C1 segment of cervical spinal cord (tissue), 14 donors: ENCODE data around the gene OBSCN.

Experiments
- DNase-seq, 14 donors: peaks; one replicate each; lab custom pipeline; 2025; lab: John Stamatoyannopoulos, UW

The OBSCN gene

GRCh38 chr1:228354390-228355320, 146.8 kb downstream of the OBSCN start:
- DNase-seq: no peak

DNA sequence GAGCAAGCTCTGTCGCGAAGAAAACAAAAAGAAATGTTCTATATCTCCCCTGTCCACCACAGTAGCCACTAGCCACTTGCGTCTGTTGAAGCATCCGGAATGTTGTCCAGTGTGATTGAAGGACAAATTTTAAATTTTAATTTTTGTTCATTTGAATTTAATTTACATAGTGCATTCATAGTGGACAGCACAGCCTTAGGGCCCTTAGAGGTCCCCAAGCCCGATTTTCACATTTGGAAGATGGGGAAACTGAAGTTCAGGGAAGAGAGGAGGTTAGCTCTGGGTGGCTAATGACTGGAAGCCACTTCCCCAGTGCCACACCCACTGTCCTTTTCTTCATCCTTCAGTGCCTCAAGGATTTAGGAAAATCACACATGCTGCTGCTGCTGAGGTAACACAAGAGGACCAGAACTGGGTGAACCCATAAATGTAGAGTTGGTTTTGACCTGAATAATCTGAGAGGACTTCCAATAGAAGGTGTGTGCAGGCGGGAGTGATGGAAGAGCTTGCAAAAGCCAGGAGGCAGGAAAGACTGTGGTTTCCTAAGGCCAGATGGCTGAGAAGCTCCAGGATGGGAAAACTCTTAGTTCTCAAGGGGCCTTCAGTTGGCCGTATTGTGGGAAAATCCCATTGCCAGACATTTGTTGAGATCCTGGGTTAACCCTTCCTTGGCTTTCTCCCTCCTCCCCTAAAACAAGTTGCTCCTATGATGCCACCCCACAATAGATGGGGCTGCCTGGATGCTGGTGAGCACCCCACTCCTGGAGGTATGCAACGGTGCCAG, 149.2 kb downstream of the OBSCN start:
- no peak for DNase-seq

DNA sequence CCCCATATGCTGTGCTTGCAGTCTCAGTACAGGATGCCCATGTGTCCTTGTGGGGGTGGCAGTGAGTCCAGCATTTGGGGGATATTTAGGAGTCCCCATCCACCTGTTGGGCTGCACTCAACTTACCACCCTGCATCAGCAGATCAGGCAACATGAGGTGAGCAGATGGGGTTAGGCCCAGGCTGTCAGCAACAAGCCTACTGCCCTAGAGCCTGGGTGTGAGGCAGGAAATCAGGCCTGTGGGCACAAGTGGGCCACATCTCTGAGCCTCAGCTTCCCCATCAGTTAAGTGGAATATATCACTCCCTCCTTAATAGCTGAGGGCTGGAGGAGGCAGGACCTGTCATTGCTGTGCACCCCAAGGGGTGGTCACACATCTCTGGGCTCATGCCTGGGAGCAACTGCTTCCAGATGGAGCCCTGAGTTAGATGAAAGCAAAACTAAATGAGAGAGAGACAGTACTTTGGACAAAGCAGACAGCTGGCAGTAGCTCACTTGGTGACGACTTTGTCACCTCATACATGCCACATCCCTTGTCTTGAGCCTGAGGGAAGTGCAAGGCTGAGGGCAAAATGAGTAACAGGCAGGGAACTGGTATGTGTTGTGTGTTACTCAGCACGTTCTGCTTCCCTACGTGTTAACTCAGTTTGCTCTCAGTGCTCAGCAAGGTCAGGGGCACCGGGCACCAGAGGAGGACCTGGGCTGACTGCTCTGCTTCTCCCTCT, 150.4 kb downstream of the OBSCN start:
- DNase-seq: no peak

GRCh38 chr1:228358764-228359612, 151.1 kb downstream of the OBSCN start:
- DNase-seq: no peak

DNA sequence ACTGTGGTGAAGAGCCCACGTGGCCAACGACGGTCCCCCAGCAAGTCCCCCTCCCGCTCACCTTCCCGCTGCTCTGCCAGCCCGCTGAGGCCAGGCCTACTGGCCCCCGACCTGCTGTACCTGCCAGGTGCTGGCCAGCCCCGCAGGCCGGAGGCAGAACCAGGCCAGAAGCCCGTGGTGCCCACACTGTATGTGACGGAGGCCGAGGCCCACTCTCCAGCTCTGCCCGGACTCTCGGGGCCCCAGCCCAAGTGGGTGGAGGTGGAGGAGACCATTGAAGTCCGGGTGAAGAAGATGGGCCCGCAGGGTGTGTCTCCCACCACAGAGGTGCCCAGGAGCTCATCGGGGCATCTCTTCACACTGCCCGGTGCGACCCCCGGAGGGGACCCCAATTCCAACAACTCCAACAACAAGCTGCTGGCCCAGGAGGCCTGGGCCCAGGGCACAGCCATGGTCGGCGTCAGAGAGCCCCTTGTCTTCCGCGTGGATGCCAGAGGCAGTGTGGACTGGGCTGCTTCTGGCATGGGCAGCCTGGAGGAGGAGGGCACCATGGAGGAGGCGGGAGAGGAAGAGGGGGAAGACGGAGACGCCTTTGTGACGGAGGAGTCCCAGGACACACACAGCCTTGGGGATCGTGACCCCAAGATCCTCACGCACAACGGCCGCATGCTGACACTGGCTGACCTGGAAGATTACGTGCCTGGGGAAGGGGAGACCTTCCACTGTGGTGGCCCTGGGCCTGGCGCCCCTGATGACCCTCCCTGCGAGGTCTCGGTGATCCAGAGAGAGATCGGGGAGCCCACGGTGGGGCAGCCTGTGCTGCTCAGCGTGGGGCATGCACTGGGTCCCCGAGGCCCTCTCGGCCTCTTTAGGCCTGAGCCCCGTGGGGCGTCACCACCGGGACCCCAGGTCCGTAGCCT, 152.0 kb downstream of the OBSCN start:
- DNase-seq: no peak

DNA sequence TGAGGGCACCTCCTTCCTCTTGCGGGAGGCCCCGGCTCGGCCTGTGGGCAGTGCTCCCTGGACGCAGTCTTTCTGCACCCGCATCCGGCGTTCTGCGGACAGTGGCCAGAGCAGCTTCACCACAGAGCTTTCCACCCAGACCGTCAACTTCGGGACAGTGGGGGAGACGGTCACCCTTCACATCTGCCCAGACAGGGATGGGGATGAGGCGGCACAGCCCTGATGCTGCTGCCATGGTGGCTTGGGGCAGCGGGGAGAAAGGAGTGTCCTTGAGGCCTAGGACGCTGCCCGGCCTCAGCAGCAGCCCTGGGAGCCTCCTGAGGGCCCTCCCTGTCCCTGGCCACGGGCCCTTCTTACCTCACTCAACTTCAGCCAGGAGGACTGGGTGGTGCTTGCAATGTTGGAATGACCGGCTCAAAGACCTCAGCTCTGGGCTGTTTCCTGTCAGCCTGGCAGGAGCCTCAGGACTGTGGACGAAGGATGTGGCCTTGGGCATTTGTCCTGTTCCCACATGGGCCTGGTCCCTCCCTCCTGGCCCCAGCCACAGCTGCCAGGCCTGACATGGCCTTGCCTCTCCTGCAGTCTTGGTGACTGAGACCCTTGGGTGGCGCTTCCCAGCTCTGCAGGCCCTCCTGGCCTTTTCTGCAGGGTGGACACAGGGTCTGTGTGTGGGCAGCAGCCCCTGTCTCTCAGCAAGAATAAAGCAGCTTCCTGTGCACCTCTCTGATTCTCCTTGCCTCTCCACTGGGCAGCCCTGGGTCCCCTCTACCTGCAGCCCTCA, 152.9 kb downstream of the OBSCN start:
- no peak for DNase-seq

DNA sequence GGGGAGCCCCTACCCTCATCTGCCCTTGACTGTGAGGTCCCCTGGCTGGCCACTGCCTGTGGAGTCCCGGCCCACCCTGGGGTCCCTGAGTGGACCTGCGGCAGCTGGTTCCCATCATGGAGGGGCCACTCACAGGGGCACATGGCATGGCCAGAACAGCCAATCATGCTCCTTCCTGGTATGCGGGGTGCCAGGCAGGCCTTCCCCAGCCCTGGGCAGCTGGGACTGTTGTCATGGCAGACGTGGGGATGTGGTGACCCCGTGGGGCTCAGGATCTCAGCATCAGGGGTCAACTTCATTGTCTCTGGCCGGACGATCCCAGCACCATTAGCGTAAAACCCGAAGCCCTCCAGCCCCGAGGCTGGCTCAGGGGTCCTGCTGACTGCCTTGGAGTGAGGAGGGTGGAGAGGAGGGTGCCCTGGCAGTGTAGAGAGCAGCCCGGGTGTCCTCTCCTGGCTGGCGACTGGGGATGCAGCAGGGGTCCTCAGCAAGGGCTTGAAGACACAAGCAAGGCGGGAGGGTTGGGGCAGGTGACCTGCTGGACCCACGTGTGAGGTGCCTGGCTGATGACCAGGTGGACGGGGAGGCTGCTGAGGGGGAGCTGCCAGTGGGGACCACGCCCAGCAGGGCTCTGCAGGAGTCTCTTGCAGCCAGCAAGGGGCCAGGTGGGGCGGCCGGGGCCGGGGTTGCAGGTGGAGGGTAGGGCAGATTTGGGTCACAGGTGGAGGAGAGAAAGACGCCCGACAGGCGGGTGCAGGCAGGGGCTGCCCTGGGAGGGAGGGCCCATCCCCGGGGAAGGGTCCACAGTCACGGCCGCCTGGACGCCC, 153.7 kb downstream of the OBSCN start:
- no peak for DNase-seq

DNA sequence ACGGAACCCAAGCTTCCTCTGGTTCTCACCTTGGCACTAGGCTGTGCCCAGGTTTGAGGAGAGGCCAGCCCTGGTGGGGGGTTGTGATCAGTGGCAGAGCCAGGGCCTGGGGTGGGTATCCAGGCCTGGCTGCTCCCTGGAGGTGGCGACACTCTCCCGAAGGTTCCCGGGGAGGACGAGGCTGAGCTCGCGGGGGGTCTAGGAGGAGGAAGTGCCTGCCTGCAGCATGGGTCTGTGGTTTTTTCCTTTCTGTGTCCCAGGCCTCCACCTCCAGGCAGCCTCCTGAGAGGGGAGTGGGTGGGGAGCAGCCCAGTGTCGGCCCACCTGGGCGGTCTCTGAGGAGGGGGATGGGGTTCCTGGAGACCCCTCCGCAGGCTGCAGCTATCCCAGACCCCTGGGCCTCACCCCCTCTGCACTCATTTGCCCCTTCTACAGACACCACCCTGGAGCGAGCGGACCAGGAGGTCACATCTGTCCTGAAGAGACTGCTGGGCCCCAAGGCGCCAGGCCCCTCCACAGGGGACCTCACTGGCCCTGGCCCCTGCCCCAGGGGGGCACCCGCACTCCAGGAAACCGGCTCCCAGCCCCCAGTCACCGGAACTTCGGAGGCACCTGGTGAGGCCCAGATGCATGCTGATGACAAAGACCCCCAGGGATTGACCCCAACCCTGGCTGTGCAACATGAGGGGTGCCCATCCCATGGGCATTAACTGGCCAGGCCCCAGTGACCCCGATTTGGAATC, 154.5 kb downstream of the OBSCN start:
- no peak for DNase-seq

DNA sequence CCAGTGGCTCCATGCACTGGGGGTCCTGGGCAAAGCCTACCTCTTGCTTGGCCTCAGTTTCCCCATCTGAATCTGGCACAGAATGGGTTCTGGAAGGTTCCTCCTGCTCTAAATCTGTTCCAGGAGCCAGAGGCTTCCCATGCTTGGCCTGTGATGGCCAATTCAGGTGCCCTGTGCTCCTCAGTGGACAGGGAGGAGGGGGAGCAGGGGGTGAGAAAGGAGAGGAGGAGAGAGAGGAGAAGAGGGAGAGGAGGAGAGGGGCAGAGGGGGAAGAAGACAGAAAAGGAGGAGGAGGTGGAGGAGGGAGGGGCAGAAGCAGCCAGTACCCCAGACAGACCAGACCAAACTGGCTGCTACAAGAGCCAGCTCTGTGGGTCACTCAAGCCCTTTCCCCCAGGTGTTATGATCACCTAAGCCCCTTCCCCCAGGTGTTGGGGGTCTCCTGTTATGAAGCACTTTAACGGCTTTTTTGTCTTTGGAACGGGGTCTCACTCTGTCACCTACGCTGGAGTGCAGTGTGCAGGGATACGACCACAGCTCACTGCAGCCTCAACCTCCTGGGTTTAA, 155.1 kb downstream of the OBSCN start:
- no peak for DNase-seq

DNA sequence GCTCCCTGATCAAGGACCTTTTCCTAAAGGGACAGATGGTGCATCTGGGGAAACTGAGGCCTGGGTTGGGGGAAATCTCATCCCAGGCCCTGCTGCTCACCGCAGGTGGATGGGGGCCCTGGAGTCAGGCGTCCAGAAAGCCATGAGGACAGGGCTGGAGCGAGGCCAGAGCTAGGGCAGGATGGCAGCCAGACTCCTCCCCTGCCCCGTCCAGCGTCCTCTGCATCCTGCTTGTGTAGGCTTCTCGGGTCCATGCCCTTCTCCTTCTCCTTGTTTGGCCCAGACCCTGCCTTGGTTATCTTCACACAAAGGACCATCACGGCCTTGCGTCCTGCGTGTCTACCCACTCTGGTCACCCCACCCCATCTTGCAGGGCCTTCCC, 155.8 kb downstream of the OBSCN start:
- no peak for DNase-seq

GRCh38 chr1:228364068-228364705, 156.3 kb downstream of the OBSCN start:
- no peak for DNase-seq

GRCh38 chr1:228364706-228365213, 156.9 kb downstream of the OBSCN start:
- DNase-seq: no peak

DNA sequence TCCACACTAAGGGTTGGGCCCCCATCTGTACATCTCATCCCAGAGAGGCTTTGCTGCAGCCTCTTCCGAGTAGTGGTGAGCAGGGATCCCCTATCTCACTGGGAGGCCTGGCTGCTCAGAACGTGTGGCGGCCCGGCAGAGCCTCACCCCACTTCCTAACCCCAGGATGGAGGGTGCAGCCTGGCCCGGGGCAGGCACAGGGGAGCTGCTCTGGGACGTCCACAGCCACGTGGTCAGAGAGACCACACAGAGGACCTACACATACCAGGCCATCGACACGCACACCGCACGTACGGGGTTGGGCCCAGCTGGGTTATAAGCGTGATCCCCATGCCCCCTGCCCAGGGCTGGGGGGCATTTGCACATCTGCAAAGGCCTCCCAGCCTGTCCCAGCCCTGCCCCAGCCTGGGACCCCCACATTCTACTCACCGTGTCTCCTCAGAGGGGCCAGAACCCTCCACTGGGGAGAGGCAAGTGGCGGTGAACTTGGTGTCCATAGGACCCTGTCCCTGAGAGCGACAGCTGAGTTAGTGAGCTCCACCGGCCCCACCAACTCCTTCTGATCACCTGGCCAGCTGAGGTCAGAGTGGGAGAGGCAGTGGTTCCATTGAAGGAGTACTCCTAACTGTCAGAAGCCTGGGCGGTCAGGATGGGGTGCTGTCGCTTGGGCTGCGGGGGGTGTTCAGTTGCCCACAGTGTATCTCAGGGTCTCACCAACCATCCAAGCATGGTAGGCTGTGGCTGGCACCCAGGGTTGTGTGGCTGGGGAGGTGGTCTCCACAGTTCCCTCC, 157.6 kb downstream of the OBSCN start:
- no peak for DNase-seq

- no peak for DNase-seq
These were observed 158.4 kb downstream of the OBSCN start for GRCh38 chr1:228366062-228366865.
